HG02938 (cell line): ENCODE measurements around the gene METTL3.

Experiments
- ATAC-seq: cut with Tn5 transposase; IDR thresholded peaks from one replicate; pipeline ENCODE4 v1.9.1; 2021; ENCODE audit warnings: mild to moderate bottlenecking, moderate library complexity; ENCODE audit not compliant: unreplicated experiment

METTL3 gene

DNA sequence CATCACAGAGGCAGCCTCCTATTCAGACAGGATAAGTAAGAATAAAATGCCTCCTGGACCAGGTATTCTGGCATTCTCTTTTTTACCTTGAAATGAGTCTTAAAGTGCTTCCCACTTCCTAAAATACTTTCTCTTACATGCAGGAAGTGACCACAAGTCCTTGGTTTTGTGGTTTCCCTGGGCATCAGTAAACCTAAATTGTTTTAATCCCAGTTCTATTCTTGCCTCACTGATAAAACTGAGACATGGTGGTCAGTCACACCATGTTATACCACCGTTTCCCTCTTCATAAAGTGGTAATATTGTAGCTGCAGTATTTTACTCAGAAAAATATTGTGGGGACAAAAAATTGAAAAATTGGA is 16.2 kb upstream of the METTL3 start:
- ATAC-seq, result no peak

DNA sequence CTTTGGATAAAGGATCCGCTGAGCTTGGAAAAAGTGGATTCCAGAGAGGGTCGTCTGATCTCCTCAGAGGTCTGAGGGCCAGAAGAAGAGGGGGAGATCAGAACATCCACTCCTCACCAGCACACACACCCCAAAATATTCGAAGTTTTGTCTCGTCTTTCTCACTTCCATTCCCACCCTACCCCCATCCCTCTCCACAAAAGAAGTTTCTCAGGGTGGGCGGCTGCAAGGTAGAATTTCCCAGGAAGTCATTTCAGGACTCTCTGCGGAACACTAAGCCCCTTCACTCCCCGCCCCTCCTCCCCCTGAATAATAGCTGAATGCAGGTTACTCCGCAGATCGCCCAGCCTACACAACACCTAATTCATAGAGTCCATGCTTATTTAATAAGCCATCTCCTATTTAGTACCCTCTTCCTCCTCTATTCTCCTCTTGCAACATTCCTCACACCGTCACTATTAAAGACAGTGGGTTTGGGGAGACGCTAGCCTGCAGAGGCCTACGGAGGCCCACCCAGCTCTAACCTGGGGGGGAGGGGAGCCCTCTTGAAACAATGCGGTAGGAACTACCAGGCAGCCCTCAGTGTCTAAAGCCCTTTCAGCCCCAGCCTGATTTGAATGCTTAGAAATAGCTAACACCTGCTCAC is 15.7 kb upstream of the METTL3 start:
- no peak for ATAC-seq

DNA sequence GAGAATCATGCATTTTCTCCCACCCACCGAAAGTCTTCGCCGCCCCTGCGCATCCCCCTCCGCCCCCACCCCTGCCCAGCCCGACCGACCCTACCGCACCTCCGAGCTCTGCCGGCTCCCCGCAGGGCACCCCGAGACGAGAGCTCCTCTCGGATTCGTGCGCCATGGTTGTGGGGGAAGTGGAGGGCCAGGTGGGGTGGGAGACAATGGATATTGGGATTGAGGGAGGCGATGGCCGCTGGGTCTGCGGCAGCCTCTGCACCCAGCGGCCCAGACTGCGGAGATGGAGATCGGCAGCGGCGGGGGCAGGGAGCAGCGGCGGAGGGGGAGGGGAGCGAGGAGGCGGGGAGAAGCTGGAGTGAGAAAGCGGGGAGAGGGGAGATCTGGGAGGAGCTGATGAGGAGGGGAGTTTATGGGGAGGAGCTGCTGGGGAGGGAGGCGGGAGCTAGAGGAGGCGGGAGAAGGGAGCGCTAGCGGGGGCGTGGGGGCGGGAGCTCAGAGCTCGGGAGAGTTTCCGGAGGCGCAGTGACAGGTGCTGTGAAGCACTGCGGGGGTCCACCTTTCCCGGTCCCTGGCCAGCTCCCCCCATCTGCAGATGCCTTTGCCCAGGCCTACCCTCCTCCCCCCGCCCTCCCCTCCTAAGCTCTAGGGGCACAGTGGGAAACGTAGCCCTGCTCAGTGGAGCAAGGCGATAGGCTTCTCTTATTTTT is 15.0 kb upstream of the METTL3 start, which contains the start of gene SALL2:
SALL2 (minus strand) TSS at position 385 of the 710 bp plus-strand sequence; CDS start at position 166, 219 bp downstream.
- ATAC-seq, result no peak

DNA sequence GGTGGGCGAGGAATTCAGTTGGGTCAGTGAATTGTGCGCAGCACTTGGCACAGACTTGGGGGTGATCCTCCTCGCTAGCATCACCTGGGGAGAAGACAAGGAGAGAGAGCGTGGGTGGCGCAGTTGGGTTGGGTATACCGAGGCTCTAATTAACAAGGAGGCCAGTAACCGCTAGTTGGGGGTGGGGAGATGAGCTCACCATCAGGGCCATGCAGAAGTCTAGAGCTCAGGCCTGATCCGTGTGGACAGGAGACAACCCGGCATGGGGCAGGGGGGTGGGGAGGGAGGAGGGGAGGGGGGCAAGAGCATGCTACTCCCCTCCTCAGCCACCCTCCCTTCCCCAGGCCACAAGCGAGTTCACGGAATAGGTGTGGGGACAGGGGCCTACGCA is 14.4 kb upstream of the METTL3 start:
- ATAC-seq, result no peak

DNA sequence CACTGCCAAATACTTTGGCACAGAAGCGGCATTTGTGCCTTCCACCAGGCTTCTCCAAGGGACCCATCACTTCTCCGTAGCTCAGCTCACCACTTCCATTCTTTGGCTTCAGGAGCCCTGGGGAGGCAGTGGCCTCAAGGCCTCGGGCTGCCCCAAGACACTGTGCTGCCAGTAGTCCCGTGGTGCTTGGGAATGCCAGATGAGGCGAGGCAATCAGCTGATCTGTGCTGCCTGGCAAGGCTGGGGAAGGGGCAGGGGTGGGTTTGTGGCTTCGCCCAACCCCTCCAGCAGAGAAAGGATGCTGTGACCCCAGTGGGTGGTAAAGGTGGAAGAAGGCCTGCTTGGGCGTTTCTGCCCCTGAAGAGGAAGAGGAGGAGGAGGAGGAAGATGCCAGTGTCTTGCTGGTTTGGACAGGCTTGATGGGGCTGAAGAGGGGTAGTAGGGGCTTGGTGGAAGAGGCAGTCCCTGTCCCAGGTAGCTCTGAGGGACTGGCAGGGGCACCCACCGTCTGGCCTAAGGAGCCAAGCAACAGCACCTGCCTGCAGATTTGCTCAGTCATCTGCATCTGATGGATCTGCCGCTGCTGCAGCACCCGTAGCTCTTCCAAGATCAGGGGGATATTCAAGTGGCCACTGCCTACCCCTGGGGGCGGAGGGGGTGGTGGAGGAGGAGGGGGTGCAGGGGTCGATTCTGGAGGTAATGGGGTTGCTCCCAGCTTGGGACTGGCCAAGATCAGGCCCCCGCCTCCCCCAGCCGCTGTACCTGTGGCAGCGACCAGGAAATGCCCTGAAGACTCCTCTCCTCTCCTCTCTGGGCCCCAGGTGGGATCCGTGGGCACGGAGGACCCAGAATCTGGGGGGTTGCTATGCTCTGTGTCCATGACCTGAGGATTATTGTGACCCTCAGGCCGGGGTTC is 13.7 kb upstream of the METTL3 start:
- no peak for ATAC-seq

DNA sequence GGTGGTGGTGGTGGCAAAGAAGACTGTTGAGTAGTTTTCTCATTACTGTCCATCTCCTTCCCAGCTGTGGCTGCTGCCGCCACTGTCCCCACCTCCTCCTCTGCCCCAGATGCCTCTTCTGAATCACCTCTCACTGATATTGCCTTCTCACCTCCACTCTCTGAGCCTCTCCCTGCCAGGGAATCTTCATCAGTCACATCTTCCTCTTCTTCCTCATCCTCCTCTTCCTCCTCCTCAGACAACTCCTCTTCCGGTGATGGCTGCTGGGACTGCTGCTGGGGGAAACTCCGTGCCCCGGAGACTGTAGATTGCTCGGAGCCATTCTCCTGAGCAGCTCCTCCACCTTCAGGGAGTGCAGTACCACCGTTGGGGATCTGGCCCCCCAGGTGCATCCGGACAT is 12.1 kb upstream of the METTL3 start:
- ATAC-seq, result no peak

DNA sequence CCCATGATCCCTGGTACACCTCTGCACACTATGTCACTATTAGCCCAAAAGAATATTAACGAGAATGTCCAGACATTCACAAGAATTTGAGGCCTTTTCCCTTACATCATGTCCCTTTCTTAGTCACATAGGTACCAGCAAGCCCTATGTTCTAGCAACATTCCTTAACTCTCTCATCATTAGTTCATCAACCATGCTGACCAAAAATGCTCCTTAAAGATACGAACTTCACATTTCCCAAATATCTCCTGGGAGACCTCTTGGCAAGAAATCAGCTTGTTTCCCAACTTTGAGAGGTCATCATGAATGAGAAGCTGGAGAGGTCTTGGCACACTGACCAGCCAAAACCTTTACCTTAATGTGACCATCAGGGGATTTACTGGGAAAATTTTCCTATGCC is 10.4 kb upstream of the METTL3 start:
- ATAC-seq, result no peak

DNA sequence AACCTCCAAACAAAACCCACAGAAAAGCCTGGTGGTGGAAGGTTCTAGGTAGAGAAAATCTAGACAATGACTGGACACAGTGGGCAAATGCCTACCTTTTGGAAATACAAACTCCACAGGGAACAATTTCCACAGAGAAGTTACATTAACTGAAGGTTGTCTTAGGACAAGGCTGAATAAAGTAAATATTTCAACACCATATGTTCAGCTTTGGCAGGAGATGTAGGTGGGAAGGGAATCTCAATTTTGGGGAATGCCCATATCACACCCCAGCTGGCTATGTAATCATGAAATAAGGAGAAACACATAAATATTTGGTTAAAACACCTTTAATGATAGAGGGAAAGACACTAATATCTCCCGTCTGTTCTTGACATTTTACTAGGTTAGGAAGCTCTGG is 9.6 kb upstream of the METTL3 start:
- ATAC-seq, result no peak

DNA sequence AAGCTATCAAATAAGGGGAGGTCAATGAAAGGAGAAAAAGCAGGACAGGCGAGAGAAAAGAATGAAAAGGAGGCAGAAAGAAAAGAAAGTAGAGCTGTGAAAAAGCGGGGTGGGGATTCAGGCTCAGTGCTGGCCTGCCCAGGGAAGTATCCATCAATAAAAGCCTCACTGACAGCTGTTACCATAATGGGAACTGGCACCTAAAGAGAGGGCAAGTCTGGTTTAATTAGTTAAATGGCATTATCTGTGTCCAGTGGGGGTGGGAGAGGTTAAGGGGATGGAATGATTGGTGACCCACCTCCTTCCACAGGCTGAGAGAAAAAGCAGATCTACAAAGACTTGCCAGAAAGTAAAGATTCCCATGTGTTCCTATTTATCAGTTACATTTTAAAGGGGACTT is 7.6 kb upstream of the METTL3 start:
- no peak for ATAC-seq

DNA sequence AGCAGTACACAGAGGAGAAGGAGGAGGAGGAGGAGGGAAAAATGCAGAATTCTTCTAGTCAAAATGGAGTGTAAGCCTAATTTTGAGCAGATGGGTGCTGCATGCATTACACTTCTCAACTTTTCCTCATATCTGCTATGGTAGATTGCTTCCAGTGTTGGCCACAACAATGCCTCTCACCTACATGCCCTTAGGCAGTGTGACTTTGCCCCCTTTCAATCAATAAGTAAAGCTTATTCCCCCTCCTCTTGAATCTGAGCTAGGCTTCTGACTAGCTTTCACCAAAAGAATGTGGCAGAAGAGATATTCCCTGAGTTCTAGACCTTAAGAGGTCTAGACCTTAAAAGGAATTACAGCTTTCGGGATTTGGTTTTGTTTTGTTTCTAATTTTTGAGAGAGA is 3.2 kb upstream of the METTL3 start:
- no peak for ATAC-seq

DNA sequence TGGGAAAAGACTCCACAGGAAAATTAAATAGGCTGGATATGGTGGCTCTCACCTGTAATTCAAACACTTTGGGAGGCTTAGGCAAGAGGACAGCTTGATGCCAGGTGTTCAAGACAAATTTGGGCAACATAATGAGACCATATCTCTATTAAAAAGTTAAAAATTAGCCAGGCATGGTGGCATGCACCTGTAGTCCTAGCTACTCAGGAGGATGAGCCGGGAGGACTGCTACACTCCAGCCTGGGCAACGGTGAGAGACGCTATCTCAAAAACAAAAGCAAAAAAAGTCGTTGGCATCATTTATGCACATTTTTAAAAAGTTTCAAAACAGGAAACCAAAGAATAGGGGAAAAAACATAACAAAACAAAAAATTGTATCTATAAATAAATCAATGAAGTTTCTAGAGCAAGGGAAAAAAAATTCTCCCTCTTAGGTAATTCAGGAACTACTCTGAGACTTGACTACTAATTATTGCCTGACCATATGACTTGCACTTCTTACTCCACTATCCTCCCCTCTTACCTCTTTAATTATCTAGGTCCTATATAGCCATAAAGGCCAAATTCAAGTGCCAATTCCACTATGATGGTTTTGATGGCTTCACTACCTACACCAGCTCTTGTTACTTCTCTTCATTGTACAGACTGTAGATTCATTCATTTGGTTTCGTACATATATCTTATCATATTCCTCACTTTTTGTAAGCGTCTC is 1.6 kb downstream of the METTL3 start:
- ATAC-seq, result no peak

DNA sequence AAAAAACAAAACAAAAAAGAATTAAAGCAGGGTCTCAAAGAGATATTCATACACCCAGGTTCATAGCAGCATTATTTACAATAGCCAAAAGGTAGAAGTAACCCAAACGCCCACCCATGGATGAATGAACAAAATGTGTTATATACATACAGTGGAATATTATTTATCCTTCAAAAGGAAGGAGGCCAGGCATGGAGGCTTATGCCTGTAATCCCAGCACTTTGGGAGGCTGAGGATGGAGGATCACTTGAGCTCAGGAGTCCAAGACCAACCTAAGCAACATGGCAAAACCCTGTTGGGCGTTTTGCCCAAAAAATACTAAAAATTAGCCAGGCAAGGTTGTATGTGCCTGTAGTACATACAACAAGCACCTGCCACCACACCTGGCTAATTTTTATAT is 4.6 kb downstream of the METTL3 start:
- ATAC-seq, result no peak

DNA sequence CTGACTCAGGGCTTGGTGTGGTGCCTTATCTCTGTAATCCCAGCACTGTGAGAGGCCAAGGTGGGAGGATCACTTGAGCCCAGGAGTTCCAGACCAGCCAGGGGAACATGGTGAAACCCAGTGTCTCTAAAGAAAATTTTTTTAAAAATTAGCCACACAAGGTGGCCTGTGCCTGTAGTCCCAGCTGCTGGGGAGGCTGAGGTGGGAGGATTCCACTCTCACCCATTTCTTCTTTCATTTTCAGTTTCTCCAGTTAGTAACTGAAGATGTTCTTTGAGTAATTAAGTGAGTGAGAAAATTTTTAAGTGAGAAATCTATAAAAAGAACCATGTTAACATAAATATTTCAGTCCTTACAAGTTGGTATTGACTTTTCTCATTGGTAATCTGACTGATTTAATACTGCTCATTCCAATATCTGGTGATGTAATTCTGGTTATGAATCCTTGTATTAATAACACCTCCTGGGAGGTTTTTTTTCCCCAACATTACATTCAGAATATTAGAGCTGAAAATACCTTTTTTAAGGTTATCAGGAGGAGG is 6.1 kb downstream of the METTL3 start:
- ATAC-seq, result peak; percentile 77

DNA sequence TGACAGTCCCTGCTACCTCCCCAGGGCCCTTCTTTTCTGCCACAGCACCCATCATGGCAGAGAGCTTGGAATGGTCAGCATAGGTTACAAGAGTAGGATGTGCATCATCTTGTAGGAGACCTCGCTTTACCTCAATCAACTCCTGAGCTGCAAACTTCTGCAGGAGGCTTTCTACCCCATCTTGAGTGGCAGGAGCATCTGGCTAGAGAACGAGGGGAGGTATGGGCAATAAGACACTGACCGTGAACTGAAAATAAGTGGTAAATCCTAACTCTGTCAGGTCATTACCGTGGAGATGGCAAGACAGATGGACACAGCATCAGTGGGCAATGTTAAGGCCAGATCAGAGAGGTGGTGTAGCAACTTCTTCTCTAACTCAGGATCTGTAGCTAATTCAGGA is 7.8 kb downstream of the METTL3 start:
- ATAC-seq, result no peak

DNA sequence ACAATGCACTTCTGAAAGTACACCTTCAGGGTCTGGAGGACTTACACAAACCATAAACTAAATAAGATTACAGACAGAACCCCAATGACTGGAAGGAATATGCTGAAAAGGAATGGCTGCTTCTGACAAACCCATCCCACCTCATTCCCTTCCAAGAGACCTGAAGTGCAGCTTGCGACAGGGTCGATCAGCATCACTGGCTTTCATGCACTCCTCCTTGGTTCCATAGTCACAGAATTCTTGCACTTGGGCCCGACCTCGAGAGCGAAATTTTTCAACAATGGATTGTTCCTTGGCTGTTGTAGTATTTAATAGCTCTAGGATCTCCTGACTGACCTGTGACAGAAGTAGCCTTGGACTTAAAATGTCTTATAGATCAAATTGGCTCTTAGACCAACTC is 9.6 kb downstream of the METTL3 start:
- no peak for ATAC-seq

DNA sequence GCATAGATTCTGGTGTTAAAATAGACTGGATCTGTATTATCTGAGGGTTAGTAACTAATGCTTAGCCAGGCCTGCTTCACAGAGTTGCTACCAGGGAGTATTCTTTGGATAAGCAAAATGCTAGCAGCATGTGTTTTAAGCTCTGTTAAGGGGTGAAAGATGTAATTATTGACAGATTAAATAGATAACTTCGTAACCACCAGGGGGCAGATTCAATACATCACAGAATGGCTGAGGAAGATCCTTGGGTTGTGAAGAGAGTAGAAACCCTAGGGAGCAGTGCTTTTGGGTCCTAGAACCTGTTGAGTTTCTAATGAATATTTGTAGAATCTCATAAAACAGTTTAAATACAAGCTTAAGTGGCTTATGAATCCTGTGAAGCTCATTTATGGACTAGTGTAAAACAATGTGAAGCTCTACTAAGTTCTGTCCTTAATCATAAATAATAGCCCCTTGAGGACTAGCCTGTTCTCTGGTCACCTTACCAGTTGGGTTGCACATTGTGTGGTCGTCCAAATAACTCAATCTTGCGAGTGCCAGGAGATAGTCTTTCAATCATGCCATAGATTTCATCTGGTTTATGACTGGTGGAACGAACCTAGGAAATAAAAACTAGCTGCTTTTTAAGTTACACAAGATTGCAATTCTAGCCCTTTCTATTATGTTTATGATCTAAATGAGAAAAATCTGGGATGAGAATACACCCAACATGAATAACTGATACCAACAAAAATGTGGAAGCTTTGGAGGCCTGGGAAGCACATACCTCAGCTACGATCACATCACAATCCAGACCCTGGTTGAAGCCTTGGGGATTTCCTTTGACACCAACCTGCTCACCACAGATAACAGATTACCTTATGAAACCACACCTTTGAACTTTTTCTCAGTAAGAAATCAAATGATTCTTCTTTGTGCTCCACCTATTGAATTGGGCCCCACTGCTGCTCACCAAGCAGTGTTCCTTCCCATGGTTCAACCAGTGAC is 12.3 kb downstream of the METTL3 start:
- ATAC-seq, result no peak

DNA sequence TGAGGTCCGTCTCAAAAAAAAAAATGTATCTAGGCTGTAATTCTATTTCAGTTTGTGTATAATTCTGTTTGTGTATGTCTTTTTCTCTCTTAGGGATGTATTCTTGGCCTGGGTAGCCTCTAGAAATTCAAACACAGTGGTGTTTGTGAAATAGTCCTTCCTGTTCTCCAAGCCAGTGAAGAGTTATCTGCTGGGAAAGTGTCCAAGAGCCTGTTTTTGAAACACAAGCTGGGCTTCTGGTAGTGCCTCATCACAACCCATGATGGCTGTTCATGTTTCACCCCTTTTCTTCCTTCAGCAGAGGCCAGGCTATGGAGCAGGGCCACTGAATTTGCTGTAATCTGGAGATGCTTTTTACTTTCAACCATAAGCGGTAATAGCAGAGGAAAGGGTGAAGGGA is 14.7 kb downstream of the METTL3 start:
- no peak for ATAC-seq

DNA sequence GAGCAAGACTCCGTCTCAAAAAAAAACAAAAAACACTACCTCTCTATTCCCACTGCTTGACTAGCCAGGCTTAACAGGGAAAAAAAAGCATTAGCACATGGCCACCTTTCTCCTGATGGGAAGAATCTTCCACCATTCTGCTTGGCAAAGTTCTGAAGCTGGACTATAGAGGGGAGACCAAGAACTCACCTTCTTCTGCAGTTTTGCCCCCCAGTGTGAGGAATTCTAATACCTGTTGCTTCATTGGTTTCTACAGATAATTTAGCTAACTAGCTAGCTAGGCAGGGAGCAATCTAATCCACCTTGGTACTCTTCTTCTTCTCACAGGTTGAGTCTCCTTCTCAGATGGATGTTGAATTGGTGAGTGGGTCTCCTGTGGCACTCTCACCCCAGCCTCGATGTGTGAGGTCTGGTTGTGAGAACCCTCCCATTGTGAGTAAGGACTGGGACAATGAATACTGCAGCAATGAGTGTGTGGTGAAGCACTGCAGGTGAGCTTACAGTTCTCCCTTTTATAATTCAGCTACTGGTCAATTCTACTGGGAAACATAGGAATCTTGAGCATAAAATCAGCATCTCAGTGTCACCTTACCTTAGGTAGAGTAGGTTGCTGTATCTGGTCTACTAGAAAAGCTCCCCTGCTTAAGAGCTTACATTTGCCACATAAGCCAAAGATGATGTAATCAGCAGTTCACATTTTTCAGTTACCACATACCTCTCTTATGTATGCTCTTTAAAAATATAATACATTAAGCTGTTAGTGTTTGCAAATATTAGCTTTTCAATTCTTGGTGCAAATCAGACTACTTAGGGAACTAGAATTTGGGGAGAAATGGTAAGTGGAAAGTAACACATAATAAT is 16.0 kb downstream of the METTL3 start:
- ATAC-seq, result no peak

DNA sequence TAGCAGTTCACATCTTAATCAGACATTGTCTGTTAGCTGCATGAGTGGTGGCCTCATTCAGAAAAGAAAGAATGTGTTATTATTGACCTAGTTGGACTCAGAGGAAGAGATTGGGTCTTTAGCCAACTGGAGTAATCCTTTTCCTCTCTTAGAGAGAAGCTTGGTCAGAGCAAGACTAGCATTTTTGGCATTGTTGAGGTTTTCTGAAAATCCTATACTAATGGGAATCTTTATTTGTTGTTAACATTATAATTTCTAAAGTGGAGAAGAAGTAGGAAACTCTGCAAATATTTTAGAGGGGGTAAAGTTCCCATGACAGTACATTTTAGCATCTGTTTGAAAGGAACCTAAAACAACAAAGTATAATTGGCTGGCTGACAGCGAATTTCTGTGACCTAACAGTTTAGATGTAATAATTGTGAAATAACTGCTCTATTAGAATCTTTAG is 24.5 kb downstream of the METTL3 start:
- no peak for ATAC-seq
